GM20000 (cell line): ENCODE results near the gene DIAPH3.

Source experiments
- DNase-seq: peaks from one replicate; pipeline ENCODE4 v3.0.0; 2012; ENCODE audit warnings: low spot score
- TF ChIP-seq, protein P1 (sequence below): IDR thresholded peaks from 2 replicates; pipeline ENCODE4 v1.5.1; 2012; ENCODE audit warnings: mild to moderate bottlenecking, control low read depth; ENCODE audit errors: extremely low read depth, missing control alignments

DIAPH3 gene

DNA sequence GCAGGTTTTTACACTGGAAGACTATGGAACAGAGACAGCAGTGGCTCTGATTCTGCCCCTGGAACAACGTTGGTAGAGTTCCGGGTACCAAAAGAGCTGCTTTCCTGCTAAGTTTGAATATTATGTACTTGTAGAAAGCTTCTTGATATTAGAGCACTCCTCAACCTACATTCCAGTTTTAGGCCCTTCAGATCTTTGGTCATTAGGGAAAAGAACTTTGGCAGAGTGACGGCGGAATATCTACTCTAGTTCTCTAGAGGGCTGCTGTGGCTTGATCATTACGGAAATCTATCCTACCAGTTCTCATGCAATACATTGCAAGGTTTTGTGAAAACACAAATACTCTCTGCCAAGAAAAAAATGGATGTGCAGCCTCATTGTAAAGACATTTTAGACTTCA is 415.7 kb downstream of the DIAPH3 start:
- TF ChIP-seq, protein P1, sequence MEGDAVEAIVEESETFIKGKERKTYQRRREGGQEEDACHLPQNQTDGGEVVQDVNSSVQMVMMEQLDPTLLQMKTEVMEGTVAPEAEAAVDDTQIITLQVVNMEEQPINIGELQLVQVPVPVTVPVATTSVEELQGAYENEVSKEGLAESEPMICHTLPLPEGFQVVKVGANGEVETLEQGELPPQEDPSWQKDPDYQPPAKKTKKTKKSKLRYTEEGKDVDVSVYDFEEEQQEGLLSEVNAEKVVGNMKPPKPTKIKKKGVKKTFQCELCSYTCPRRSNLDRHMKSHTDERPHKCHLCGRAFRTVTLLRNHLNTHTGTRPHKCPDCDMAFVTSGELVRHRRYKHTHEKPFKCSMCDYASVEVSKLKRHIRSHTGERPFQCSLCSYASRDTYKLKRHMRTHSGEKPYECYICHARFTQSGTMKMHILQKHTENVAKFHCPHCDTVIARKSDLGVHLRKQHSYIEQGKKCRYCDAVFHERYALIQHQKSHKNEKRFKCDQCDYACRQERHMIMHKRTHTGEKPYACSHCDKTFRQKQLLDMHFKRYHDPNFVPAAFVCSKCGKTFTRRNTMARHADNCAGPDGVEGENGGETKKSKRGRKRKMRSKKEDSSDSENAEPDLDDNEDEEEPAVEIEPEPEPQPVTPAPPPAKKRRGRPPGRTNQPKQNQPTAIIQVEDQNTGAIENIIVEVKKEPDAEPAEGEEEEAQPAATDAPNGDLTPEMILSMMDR = no peak

DNA sequence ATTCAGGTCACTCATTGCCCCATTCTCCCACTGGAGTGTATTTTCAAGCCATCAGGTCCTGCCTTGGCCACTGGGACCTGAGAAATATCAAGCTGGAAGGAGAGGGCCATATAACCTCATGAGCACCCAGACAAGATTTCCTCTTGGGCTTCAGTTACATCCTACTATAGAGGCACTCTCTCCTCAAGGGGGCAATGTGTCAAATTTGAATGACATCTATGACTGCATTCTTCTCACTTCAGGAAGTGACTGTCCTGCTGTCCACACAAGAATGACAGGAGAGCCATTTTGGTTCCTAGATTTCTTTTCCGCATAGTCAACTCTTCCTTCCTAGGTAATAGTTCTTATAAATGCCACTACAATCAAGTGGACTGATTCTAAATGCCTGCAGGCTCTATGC is 416.2 kb downstream of the DIAPH3 start:
- DNase-seq = peak; percentile 7
- TF ChIP-seq, protein P1 = no peak

More for the DNA sequence above, 415.7 kb downstream of the DIAPH3 start:
- DNase-seq = no peak

DNA sequence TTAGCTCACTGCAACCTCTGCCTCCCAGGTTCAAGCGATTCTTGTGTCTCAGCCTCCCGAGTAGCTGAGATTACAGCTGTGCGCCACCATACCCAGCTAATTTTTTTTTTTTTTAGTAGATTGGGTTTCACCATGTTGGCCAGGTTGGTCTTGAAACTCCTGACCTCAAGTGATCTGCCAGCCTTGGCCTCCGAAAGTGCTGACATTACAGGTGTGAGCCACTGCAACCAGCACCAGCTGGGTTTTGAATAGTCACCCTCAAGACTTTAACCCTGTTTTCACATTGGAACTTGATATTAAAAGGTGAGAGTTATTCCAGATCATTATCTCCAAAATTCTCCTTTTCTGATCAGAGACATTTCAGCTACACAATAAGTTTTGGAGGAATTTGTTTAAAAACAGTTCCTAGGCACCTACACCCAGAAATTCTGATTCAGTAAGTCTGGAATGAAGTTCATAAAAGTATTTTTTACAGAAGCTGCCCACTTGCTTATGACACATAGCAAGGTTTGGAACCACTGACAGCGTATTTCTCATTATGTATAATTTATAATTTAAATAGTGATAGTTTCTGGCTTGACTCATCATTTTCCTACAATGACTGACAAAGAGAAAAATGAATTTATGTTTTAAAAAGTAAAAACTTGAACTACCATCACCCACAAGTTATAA is 417.3 kb downstream of the DIAPH3 start:
- TF ChIP-seq, protein P1 = no peak
- DNase-seq = no peak

DNA sequence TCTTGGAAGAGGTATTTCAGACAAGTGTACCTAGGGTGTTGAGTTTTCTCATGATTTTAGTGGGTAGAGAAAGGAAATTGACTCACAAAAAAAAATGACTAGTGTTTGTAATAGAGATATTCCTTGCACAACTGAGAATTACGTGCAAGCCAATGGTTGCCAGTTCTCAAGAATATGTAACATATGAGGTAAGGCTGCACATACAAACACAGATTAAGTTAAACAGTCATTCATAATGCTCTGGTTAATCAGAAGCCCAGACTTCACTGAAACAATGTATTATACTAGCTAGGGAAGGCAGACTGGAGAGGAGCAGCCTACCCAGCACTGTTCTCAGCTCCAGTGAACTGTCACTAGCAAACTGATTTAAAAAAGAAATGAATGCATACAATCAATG is 418.3 kb downstream of the DIAPH3 start:
- TF ChIP-seq, protein P1 = no peak
- DNase-seq = no peak

DNA sequence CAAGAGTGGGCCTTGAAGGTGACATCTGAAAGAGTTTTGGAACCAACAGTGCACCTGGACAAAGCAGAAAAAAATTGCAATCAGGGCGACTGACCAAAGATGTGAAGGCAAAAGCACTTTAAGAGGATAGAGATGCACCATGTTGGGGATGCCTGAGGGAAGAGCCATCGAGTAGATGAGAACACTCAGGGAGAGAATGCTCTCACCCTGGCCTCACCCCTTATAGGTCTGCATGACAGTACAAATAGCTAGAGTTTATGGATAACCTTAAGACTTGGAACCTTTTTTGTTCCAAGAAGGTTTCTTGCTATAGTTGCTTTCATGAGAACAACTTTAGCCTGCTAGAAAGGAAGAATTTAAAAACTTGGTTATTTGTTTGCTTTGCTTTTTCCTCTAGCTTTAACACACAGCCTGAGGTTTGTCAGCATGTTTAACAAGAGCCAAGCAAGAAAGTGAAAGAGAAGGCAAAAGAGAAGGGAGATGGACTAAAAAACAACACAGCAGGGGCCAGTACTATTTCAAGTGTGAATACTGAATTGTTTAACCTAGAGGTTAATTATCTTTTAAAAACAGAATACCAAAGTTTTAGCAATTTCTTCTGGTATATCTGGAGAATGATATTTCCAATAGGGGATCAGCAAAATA is 418.9 kb downstream of the DIAPH3 start:
- DNase-seq = no peak

DNA sequence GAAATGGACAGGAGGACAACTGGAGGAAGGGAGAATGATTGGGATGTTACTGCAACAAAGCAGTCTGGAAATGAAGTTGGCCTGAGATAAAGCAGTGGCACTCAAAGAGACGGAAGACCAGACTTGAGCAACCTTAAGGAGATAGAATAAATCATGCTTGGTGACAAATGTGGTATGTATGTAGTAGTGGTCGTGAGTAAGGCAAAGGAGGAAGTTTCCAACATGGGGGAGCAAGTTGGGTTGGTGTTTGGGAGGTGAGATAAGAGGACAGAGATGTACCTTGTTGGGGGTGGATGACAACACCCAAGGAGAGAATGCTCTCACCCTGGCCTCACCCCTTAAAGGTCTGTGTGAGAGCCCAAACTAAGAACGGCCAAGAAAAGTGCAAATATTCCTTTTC is 420.5 kb downstream of the DIAPH3 start:
- DNase-seq = no peak
- TF ChIP-seq, protein P1 = no peak

More for the DNA sequence above, 418.9 kb downstream of the DIAPH3 start:
- TF ChIP-seq, protein P1 = no peak

DNA sequence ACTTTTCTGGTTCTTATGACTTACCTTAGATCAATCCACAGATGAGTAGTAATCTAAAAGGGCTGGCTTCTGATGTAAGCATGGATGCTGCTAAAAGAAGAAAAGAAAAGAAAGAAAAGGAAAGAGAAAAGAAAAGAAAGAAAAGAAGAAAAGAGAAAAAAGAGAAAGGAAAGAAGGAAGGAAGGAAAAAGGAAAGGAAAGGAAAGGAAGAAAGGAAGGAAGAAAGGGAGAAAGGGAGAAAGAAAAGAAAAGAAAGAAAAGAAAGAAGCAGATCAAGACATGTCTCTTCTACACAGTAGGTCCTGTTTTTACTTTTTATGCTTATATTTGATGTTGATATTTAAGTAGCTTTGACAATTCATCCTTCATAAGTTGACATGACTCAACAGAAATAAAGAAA is 421.3 kb downstream of the DIAPH3 start:
- DNase-seq = no peak
- TF ChIP-seq, protein P1 = no peak
